Measurements from ENCODE around the gene RPA3. TPM values are rescaled to one million over a fixed set of nuclear protein-coding genes. Genes with fewer than 3 reads are reported as not detected.

The RPA3 gene
- total and polyA plus RNA-seq, 9 of the 15 experiments (the other 6 are each of a cell fraction or from before 2014, with no cell fraction given) = 68.5 to 265 (median 125) TPM

- TF ChIP-seq IRF1 (CRISPR knock-in tag; IDR thresholded peaks at IDR 0.05; ENCODE audit: borderline replicate concordance) = no peak
- TF ChIP-seq THRAP3 (IDR thresholded peaks at IDR 0.05; ENCODE audit: borderline replicate concordance) = no peak
- no peak for TF ChIP-seq HMG20A (CRISPR knock-in tag; conservative IDR thresholded peaks at IDR 0.05)
- TF ChIP-seq ZNF134 (CRISPR knock-in tag; conservative IDR thresholded peaks at IDR 0.05) = peak; percentile 65; the same call in 1 of the 2 replicates
- TF ChIP-seq BRD4 (IDR thresholded peaks at IDR 0.05) = peak; percentile 23; the same call in 1 of the 2 replicates
- TF ChIP-seq ZNF354B (CRISPR knock-in tag; IDR thresholded peaks at IDR 0.05) = no peak
- peak; percentile 37; the same call in 1 of the 2 replicates for TF ChIP-seq NFIC (IDR thresholded peaks at IDR 0.05)
- peak; percentile 91 for TF ChIP-seq RBBP5 (IDR thresholded peaks at IDR 0.05; ENCODE audit: borderline replicate concordance, insufficient read depth, low read length, poor library complexity, severe bottlenecking)
- no peak for TF ChIP-seq CREB3 (tag; conservative IDR thresholded peaks at IDR 0.05; ENCODE audit: low read depth)
- TF ChIP-seq, protein P1, sequence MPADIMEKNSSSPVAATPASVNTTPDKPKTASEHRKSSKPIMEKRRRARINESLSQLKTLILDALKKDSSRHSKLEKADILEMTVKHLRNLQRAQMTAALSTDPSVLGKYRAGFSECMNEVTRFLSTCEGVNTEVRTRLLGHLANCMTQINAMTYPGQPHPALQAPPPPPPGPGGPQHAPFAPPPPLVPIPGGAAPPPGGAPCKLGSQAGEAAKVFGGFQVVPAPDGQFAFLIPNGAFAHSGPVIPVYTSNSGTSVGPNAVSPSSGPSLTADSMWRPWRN (IDR thresholded peaks at IDR 0.05; ENCODE audit: low read depth) = no peak
- TF ChIP-seq, protein P2, sequence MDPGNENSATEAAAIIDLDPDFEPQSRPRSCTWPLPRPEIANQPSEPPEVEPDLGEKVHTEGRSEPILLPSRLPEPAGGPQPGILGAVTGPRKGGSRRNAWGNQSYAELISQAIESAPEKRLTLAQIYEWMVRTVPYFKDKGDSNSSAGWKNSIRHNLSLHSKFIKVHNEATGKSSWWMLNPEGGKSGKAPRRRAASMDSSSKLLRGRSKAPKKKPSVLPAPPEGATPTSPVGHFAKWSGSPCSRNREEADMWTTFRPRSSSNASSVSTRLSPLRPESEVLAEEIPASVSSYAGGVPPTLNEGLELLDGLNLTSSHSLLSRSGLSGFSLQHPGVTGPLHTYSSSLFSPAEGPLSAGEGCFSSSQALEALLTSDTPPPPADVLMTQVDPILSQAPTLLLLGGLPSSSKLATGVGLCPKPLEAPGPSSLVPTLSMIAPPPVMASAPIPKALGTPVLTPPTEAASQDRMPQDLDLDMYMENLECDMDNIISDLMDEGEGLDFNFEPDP (CRISPR knock-in tag; IDR thresholded peaks at IDR 0.05) = no peak
- no peak for TF ChIP-seq SAFB2 (IDR thresholded peaks at IDR 0.05; ENCODE audit: borderline replicate concordance, low read depth, low read length, severe bottlenecking)
- TF ChIP-seq, protein P3, sequence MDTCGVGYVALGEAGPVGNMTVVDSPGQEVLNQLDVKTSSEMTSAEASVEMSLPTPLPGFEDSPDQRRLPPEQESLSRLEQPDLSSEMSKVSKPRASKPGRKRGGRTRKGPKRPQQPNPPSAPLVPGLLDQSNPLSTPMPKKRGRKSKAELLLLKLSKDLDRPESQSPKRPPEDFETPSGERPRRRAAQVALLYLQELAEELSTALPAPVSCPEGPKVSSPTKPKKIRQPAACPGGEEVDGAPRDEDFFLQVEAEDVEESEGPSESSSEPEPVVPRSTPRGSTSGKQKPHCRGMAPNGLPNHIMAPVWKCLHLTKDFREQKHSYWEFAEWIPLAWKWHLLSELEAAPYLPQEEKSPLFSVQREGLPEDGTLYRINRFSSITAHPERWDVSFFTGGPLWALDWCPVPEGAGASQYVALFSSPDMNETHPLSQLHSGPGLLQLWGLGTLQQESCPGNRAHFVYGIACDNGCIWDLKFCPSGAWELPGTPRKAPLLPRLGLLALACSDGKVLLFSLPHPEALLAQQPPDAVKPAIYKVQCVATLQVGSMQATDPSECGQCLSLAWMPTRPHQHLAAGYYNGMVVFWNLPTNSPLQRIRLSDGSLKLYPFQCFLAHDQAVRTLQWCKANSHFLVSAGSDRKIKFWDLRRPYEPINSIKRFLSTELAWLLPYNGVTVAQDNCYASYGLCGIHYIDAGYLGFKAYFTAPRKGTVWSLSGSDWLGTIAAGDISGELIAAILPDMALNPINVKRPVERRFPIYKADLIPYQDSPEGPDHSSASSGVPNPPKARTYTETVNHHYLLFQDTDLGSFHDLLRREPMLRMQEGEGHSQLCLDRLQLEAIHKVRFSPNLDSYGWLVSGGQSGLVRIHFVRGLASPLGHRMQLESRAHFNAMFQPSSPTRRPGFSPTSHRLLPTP (IDR thresholded peaks at IDR 0.05; ENCODE audit: borderline replicate concordance, extremely low read depth, insufficient read length) = no peak
- TF ChIP-seq ZNF140 (CRISPR knock-in tag; IDR thresholded peaks at IDR 0.05) = no peak
- peak; percentile 32; the same call in 1 of the 2 replicates for TF ChIP-seq KLF13 (tag; IDR thresholded peaks at IDR 0.05; ENCODE audit: borderline replicate concordance, low read depth)
- TF ChIP-seq NFIX (CRISPR knock-in tag; IDR thresholded peaks at IDR 0.05; ENCODE audit: low read depth) = no peak
These were observed 77.9 kb downstream of the RPA3 start, which contains the start of gene UMAD1 (continued) for GRCh38 chr7:7640221-7641128.
